ENCODE data around the gene UPF1.

The UPF1 gene

DNA sequence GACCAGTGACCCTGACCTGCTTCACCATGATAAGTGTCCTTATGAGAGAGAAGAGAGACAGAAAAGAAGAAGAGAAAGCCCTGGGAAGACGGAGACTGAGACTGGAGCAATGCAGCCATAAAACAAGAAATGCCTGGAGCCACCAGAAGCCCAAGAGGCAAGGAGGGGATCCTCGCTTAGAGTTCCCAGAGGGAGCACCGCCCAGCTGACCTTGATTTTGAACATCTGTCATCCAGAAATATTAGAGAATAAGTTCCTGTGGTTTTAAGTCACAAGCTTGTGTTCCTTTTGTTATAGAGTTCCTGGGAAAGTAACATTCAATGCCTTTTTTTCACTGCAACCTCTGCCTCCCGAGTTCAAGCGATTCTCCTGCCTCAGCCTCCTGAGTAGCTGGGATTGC, 44.0 kb downstream of the UPF1 start:
- no peak for DNase-seq
- Histone ChIP-seq H3K27ac (no peak overlapping the region), H3K4me1 (no peaks in the 10 kb centered on the region), H3K27me3 (no peaks in the 10 kb centered on the region), H3K4me3 (no peak overlapping the region), H3K9me3 (no peaks in the 10 kb centered on the region), H3K36me3 (peaks cover 0 to 8% (median 0%) of the 10 kb centered on the region in 3 donors)
- intact Hi-C loops (cut with DNase I; ENCODE audit: low total_unique reads): no loop called here
- TF ChIP-seq, protein P1, sequence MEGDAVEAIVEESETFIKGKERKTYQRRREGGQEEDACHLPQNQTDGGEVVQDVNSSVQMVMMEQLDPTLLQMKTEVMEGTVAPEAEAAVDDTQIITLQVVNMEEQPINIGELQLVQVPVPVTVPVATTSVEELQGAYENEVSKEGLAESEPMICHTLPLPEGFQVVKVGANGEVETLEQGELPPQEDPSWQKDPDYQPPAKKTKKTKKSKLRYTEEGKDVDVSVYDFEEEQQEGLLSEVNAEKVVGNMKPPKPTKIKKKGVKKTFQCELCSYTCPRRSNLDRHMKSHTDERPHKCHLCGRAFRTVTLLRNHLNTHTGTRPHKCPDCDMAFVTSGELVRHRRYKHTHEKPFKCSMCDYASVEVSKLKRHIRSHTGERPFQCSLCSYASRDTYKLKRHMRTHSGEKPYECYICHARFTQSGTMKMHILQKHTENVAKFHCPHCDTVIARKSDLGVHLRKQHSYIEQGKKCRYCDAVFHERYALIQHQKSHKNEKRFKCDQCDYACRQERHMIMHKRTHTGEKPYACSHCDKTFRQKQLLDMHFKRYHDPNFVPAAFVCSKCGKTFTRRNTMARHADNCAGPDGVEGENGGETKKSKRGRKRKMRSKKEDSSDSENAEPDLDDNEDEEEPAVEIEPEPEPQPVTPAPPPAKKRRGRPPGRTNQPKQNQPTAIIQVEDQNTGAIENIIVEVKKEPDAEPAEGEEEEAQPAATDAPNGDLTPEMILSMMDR (IDR thresholded peaks at IDR 0.05): no peak

DNA sequence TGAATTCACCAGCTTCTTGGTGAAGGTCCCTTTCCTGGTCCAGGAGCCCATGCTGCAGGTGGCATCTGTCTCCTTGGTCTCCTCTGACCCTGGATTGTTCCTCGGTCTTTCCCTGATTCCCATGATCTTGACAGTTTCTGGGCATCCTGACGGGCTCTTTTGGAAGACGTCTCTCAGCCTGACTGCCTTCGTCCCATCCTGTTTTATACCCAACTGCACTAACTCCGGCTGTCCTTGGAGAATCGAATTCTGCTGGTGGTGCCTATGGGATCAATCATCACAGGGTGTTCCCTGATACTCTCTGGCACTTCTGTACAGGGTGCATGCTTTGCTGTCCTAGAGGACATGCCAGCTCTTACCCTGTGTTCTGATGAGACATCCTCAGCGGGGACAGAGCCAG, 45.1 kb downstream of the UPF1 start:
- H3K36me3 ChIP-seq: peaks cover 0 to 8% (median 0%) of the 10 kb centered on the region in 3 donors

DNA sequence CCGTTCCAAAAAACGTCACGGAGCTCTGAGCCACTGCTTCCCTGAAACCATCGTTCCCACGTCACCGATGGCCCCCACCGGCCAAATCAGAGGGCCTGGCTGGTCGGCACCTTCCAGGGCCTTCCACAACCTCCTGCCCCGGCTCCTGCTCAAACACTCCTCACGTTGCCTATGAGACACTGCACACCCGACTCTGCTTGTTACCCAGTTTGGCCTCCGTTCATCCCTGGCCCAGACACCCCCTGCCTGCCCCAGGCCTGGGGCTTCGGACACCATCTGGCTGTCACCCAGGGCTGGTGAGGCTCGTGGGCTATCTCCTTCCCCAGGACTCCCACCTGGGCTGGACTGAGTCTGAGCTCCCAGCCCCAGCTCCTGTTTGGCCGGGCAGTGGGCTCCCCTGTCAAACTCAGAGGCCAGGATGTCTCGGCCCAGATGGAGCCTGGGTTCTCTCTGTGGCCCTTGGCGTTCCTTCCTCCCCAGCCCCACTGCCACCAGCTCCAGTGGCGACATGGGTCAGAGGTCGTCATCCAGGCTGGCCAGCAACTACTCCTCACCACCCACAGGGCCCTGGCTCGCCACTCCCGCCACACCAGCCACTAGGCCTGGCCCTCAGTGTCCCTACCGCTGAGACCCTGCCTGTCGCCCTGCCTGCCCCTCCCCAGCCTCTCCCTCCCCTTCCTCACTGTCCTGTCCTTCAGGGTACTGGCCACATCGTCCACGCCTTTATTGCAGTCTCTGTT, 46.5 kb downstream of the UPF1 start:
- intact Hi-C loops (cut with DNase I; ENCODE audit: low total_unique reads): no loop called here
- H3K27me3 ChIP-seq: no peaks in the 10 kb centered on the region
- no peak overlapping the region for H3K27ac ChIP-seq
- H3K4me3 ChIP-seq: no peak overlapping the region
- no peaks in the 10 kb centered on the region for H3K4me1 ChIP-seq
- DNase-seq: no peak
- no peaks in the 10 kb centered on the region for H3K9me3 ChIP-seq
- TF ChIP-seq, protein P1 (IDR thresholded peaks at IDR 0.05): no peak
- H3K36me3 ChIP-seq: peaks cover 0 to 8% (median 0%) of the 10 kb centered on the region in 3 donors

More for the DNA sequence above, 45.1 kb downstream of the UPF1 start:
- Histone ChIP-seq H3K4me1 (no peaks in the 10 kb centered on the region), H3K27ac (no peak overlapping the region), H3K9me3 (no peaks in the 10 kb centered on the region), H3K4me3 (no peak overlapping the region), H3K27me3 (no peaks in the 10 kb centered on the region)
- intact Hi-C loops (cut with DNase I; ENCODE audit: low total_unique reads): no loop called here
- TF ChIP-seq, protein P1 (IDR thresholded peaks at IDR 0.05): no peak
- no peak for DNase-seq

DNA sequence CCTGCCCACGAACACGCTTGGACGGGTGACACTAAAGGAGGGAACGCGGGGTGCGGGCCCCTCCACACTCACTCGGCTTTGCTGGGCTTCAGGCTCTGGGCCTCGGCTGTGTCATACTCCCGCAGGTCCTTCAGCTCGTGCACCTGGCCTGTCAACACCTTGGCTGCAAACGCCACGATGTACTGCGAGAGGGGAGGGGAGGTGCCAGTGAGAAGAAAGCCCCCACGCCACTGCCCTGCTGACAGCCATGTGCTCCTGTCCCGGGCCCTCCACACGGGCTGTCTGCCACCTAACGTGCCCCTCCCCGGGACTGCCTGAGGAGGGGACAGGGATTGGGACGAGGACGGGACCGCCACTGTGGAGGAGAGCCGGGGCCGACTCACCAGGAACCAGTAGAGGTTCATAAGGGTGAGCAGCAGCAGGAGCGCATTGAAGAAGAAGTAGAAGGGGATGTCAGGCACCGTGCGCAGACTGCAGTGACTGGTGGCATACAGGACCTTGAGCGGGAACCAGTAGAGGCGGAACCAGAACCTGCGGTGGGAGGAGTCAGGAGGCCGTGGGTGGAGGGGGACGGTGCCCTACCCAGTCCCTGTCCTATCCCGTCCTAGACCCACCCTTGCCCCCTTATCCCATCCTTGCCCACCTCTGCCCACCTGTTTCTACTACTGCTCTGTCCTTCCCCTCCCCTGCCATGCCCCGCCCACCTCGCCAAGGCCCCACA, 47.3 kb downstream of the UPF1 start:
- H3K27me3 ChIP-seq: no peaks in the 10 kb centered on the region
- no peaks in the 10 kb centered on the region for H3K4me1 ChIP-seq
- TF ChIP-seq, protein P1 (IDR thresholded peaks at IDR 0.05): no peak
- intact Hi-C loops (cut with DNase I; ENCODE audit: low total_unique reads): no loop called here
- no peaks in the 10 kb centered on the region for H3K9me3 ChIP-seq
- DNase-seq: no peak
- peaks cover 0 to 8% (median 0%) of the 10 kb centered on the region in 3 donors for H3K36me3 ChIP-seq
- H3K4me3 ChIP-seq: no peak overlapping the region
- H3K27ac ChIP-seq: no peak overlapping the region

DNA sequence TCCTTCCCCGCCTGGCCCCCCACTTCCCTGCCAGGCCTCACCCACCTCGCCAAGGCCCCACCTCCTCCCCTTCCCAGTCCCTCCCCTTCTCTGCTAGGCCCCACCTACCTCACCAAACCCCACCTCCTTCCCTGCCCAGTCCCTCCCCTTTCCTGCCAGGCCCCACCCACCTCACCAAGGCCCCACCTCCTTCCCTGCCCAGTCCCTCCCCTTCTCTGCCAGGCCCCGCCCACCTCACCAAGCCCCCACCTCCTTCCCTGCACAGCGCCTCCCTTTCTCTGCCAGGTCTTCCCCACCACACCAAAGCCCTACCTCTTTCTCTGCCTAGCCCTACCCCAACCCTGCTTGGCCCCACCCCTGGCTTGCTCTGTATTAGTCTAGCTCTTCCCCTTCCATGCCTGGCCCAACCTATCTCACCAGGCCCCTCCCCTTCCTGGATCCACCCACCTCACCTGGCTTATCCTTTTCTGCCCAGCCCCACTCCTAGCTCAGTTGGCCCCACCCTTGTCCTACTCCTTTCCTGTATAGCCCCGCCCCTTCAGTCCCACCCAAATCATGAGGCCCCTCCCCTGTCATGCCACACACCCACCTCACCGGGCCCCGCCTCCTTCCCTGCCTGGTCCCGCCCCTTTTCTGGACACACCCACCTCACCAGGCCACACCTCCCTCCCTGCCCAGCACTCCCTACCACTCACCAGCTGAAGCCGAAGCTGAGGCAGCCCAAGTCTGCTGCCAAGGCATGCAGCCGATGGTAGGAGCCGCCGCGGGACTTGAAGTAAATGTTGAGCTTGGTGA, 48.0 kb downstream of the UPF1 start:
- H3K9me3 ChIP-seq: no peaks in the 10 kb centered on the region
- DNase-seq: no peak
- TF ChIP-seq, protein P1 (IDR thresholded peaks at IDR 0.05): no peak
- no peaks in the 10 kb centered on the region for H3K4me1 ChIP-seq
- no peaks in the 10 kb centered on the region for H3K27me3 ChIP-seq
- no peak overlapping the region for H3K27ac ChIP-seq
- H3K36me3 ChIP-seq: peaks cover 0 to 8% (median 0%) of the 10 kb centered on the region in 3 donors
- H3K4me3 ChIP-seq: no peak overlapping the region
- intact Hi-C loops (cut with DNase I; ENCODE audit: low total_unique reads): no loop called here
